HG02623 (cell line): ENCODE data around the gene MAP2K4.
"Not testable (repeated sequence)": the region's sequence is repeated elsewhere in the genome, so short reads cannot be mapped to it uniquely, and the experiment has no call there.

Experiments used
- ATAC-seq: cut with Tn5 transposase; IDR thresholded peaks from one replicate; pipeline ENCODE4 v1.9.1; 2021; ENCODE audit warnings: moderate library complexity; ENCODE audit not compliant: unreplicated experiment

The MAP2K4 gene

DNA sequence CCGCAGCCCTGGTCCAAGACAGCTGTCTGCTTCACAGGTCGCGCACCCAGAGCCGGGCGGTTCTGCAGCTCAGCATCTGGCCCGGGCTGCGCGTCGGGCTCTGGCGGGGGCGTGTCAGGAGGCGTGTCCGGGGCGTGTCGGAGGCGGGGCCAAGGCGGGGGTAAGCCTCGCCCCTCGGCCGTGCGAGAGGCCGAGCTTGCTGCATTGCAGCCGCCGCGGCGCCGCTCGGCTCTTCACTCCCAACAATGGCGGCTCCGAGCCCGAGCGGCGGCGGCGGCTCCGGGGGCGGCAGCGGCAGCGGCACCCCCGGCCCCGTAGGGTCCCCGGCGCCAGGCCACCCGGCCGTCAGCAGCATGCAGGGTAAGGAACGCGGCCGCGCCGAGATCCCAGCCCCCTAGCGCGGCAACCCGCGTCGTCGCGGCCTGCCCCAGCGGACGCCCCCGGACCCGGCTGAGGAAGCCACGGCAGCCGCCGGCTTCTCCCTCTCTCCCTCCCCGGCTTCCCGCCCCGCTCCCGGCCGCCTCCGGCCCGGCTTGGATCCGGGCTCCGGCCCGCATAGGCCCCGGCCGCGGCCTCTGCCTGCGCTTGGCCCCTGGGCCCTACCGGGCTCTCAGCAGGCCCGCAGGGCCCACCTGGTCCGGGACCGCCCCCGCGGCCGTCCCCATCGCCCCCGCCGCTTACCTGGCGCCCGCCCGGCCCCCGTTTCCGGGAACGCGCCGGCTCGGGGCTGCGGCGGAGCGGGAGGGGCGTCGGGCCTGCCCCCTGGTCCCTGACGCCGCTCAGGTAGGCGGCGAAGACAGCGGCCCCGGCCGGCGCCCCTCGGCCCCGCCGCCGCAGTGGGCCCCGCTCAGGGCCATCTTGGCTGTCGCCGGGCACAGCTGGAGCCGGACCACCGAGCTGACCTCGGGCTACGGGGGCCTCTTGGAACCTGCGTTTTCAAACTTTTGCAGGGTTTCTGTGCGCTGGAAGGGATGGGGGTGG is at the start of gene MAP2K4:
Gene MAP2K4, plus strand, starts transcription at position 236 of the 981 bp plus-strand sequence. Its CDS starts 10 bp downstream, at position 246.
- ATAC-seq, result peak; percentile 83

DNA sequence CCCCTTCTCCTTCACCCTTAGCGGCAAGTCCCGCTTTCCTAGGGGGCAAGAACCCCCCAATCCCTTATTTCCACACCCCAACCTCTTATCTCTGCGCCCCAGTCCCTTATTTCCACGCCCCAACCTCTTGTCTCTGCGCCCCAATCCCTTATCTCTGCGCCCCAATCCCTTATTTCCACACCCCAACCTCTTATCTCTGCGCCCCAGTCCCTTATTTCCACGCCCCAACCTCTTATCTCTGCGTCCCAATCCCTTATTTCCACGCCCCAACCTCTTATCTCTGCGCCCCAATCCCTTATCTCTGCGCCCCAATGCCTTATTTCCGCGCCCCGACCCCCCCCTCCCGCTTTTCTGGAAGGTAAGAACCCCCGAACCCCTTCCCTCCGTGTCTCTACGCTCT is 47.9 kb upstream of the MAP2K4 start:
- not testable (repeated sequence) for ATAC-seq

DNA sequence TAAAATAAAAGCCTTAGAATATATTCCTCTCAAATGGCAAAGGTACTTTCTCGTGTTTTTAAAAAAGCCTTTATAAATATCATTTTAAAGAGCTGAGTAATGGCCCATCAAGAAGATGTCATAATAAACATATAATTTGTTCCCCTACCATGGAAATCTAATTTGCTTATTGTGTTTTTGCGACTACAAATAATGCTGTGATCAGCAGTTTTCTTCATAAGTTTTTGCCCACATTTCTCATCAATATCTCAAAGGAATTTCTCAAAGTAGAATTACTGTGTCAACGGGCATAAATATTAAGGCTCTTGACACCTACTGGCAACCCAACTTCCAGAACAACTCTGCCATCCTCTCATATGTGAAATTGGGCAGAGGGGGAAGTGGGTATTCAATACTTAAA is 40.9 kb upstream of the MAP2K4 start:
- no peak for ATAC-seq

- ATAC-seq, result no peak
These were observed 39.9 kb upstream of the MAP2K4 start for GRCh38 chr17:11980813-11981212.

DNA sequence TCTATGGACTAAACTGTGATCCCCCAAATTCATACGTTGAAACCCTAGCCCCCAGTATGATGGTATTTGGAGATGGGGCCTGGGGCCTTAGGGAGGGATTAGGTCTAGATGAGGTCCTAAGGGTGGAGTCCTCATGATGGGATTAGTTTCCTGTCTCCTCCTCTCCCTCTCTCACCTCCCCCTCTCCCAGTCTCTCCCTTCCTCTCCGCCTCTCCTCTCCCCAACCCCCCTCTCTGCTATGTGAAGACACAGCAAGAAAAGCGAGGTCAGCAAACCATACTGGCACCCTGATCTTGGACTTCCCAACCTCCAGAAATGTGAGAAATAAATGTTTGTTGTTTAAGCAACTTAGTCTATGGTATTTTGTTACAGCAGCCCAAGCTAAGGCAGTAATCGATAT is 38.8 kb upstream of the MAP2K4 start:
- no peak for ATAC-seq

- no peak for ATAC-seq
These were observed 34.3 kb upstream of the MAP2K4 start for GRCh38 chr17:11986179-11986941.

GRCh38 chr17:11986942-11987329 is 33.7 kb upstream of the MAP2K4 start:
- ATAC-seq, result no peak

DNA sequence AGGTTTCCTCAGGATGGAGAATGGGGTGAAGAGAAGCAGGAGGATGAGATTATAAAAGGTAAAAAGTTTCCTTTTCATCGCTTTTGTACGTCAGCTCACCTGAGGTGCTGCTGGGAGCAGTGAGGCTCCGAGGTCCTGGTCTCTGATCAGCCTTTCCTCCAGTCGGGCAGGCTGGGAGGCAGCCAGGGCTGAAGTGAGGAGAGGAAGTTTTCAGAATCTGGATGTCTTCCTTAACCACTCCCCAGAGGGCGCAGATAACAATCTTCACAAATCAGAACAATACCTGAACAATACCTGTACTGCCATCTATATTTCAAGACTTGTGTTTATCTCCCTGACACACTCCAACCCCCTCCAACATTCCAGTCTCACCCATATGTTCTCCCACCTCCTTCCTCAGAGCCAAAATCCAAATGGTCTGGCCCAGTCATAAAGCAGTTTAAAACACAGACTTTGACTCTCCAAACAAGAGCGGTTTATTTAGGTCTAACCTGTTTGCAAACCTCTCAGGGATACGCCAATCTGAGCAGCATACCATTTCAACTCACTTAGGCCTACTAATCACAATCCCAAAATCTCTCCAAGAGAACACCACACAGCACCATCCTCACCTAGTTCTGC is 30.2 kb upstream of the MAP2K4 start:
- no peak for ATAC-seq

- no peak for ATAC-seq
These were observed 29.2 kb upstream of the MAP2K4 start for GRCh38 chr17:11991461-11991860.

DNA sequence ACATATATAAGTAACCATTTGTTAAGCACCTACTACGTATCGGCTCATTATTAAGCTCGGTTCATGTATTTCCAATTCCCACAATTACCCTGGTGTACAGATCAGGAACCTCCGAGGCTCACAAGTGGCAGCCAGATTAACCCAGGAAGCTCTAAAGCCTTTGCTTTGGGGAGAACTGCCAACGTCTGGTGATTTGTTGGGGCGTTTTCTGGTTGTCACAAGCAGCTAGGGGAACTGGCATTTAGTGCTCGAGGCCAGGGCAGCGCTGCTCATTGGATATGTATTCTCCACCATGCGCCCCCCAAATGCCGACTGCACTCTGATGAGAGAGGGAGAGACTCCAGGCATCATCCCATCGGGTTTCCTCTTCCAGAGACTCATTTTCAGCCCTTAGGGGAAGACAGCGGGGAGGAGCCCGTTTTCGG is 23.9 kb upstream of the MAP2K4 start:
- ATAC-seq, result peak; percentile 24

GRCh38 chr17:11997147-11997971 is 23.3 kb upstream of the MAP2K4 start, which contains the start of gene ZNF18:
Gene ZNF18, minus strand, starts transcription at chr17:11997475. Its CDS starts 4,646 bp downstream, at chr17:11992829.
- peak; percentile 95 for ATAC-seq

DNA sequence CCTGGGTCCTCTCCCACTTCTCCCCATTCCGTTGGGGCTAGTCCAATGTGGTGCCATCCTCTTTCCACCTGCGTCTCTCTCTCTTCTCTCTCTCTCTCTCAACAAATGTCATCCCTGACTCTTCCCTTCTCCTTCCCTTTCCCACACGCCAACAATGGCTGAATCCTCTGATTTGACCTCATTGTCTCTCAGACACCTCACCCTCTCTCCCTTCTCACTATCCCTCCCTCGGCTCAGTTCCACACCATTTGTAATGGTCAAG is 22.8 kb upstream of the MAP2K4 start:
- ATAC-seq, result no peak

DNA sequence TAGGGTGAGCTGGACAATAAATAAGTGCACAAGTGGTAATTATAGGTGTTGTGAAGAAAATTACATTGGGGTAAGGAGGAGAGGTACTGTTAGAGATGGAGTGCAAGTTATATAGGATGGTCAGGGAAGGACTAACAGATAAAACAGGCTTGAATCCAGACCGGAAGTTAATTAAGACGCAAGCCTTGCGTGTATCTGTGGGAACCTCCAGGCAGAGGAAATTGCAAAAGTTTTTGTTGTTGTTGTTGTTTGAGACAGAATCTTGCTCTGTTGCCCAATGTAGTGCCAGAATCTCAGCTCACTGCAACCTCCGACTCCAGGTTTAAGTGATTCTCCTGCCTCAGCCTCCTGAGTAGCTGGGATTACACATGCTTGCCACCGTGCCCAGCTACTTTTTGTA is 21.0 kb upstream of the MAP2K4 start:
- no peak for ATAC-seq

GRCh38 chr17:12007466-12007865 is 13.2 kb upstream of the MAP2K4 start:
- no peak for ATAC-seq

DNA sequence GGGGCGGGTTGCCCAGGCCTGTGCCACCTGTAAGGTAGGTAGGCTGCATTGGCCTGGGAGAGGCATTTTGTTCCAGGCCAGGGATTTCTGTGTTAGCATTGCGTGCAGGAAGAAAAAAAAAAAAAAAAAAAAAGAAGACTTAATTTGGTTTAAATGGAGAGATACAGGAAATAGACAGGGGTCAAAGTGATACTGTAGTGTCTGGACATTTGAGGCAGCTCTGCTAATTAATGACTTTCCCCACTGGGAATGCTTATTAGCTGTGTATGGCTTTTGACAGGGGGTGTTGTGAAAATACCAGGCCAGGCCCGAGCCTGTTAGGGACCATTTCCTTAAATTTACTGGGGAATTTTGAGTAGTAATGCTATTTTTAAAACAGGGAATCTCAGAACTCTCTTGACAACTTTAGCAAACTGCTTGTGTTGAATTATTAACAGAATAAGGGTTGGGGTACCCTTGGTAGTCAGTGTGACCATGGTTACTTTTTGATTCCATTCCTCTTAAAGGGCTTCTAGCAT is 1.0 kb downstream of the MAP2K4 start:
- ATAC-seq, result no peak

- ATAC-seq, result no peak
These were observed 1.6 kb downstream of the MAP2K4 start for GRCh38 chr17:12022310-12022709.

DNA sequence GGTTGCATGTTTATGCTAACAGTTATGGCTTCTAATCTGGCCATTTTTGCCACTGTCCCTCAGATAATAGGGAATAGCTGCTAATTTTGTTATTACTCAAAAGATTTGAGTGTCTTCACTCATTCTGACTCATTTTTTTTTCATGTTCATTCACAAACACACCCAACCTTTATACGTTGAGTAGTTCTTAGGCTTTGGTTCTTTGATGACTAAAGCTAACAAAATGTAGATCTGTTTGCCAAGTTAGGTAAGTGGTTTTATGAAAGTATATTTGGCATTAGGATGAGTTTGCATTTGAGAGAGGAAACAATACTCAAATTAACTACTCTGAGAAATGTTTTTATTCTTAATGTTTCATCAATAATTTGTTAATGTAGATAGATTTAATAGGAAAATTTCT is 3.6 kb downstream of the MAP2K4 start:
- no peak for ATAC-seq

DNA sequence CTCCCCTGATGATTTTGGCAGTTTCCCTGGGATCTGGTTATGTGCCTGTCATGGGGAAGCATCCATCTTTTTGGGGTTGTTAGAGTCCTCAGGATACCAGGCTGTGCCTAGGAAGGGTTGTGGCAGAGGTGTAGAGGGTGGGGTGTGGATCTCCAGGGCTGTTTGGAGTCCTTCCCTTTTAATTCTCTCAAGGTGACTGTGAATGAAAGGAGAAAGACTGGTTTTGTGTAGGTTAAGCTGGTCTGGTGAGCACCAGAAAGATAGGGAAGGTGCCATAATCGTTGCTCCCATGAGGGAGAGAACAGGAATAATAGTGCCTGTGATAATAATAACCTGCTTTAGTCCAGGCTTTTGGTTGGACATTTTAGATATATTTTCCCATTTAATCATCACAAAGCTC is 7.0 kb downstream of the MAP2K4 start:
- ATAC-seq, result no peak

DNA sequence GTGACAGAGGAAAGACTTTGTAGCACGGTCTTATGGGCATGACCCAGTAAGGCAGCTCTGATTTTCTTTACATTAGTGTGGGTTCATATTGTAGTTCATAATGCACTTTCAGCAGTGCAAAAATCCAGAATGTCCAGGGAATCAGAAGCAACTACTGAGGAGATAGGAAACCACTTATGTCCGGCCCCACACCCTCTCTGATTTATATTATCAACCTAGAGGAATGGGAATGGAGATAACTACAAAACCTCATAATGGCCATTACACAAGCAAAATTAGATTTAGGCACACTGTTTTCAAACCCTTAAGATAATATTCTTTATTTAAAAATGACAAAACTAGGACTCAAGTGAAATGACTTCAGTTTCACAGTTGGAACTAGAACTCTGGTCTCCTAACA is 7.9 kb downstream of the MAP2K4 start:
- ATAC-seq, result no peak

DNA sequence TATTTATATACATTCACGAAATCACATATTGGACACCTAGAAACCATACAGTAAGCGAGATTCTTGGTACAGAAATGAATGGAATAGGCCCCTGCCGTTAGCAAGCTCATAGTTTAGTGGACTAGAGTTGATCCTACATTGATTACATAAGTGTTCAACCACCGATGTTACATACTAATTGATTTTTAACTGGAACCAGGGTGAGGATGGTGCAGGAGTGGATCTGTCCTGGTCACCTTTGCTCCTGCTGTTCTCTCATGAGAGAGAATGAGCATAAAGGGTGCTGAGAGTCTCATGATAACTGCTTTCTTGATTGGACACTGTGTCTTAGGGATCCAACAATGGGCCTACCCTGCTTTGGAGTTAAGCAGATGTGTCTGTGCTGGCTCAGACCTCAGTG is 13.9 kb downstream of the MAP2K4 start:
- ATAC-seq, result no peak

GRCh38 chr17:12035673-12036072 is 15.0 kb downstream of the MAP2K4 start:
- no peak for ATAC-seq
